Esophagus squamous epithelium (tissue), 4 donors: ENCODE results near the gene TJAP1.

Experiments used
- CTCF ChIP-seq, 6 experiments: fragments of 450-650 bp in 4 of 6; fragments of 200-600 bp in 2 of 6; sonication (generic) in 2 of 6; IDR thresholded peaks; one replicate each; pipeline ENCODE4 v1.5.1; 2016 to 2019; ENCODE audit warnings: antibody characterized with exemption in 6 of 6, mild to moderate bottlenecking in 4 of 6, moderate library complexity in 4 of 6
- POLR2A ChIP-seq, 4 donors: fragments of 450-650 bp; IDR thresholded peaks; one replicate each; pipeline ENCODE4 v1.6.1; 2017; ENCODE audit warnings: antibody characterized with exemption in 4 of 4, mild to moderate bottlenecking in 4 of 4, moderate library complexity in 3 of 4

GRCh38 chr6:43541774-43542471 is 64.6 kb downstream of the TJAP1 start:
- TF ChIP-seq CTCF (IDR thresholded peaks at IDR 0.05) (no peak), POLR2A (IDR thresholded peaks at IDR 0.05) (no peak)
